HG03095 (cell line): ENCODE data around the gene FOXG1.

Experiments used
- ATAC-seq: cut with Tn5 transposase; IDR thresholded peaks from one replicate; pipeline ENCODE4 v1.9.1; 2021; ENCODE audit warnings: moderate library complexity; ENCODE audit not compliant: unreplicated experiment

The FOXG1 gene

DNA sequence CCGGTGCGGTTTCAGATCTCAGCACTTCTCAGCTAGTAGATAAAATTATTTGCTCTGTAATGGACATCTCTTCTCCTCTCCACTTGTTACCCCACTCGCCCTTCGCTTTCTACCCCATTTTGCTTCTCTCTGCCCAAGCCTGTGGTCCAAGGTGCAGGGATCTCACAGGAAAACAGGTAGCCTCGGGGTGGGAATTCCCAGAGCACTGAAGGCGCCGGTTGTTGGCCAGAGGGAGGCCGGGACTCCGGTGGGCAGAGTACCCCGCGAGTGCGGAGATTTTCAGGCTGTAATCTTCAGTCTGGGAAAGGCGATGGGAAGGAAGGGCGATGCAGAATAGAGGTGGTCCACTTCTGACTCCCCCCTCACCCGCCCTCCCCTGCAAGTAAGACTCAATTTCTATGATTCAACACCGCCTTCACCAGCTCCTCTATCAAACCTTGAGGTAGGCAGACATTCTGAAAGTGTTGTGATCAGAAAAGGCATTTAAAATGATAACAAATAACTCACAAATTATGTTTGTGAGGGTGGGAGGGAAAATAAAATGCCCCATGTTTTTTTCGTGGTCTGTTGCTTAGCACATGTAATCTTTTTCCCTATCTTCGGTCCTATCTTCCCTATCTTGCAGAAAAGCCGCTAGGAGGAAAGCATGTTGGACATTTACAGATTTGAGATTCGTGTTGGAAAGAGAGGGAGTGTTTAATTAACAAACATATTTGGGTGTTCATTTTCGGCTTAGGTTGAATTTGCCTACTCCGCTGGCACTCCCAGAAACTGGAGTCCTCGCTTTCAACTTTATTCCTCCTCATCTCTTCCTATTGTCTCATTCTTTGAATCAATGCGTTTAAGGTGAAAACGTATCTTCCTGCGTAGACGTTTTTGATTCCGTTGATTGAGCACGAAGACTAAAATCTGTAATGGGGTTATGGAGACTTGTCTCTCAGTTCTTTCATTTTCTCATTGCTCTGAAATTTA lies 8.5 kb downstream of the FOXG1 start:
- no peak for ATAC-seq

DNA sequence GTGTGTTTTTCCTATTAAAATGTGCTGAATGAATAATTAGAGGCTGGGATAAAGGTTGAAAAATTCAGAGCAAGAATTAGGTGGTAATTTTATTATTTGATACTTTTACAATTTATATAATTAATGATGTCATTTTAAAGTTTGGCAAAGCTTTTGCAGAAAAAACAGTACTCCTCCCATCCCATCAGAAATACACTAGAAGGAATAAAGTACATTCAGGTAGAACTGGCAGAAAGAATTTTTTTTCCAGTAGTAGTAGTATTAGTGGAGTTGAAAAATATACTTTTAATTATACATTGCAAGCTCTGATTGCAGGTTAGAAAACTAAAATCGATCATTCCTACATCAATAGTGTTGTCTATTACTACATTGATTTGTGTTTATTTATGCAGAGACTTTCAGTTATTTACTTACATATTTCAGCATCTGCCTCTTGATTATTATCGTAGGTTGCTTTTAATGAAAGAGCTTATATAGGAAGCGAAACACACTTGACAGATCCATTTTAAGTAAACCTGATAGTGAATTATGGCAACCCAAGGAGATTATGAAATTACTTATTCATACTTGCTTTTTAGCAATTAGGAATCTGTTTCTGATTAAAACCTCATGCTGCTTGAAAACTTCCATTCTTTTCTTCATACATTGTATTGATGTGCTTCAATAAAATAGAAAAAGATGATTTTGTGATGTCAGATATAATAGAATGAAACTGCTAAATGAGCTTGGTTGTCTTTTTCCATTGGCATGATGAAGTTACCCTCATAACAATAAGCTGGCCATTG lies 10.1 kb downstream of the FOXG1 start:
- no peak for ATAC-seq

DNA sequence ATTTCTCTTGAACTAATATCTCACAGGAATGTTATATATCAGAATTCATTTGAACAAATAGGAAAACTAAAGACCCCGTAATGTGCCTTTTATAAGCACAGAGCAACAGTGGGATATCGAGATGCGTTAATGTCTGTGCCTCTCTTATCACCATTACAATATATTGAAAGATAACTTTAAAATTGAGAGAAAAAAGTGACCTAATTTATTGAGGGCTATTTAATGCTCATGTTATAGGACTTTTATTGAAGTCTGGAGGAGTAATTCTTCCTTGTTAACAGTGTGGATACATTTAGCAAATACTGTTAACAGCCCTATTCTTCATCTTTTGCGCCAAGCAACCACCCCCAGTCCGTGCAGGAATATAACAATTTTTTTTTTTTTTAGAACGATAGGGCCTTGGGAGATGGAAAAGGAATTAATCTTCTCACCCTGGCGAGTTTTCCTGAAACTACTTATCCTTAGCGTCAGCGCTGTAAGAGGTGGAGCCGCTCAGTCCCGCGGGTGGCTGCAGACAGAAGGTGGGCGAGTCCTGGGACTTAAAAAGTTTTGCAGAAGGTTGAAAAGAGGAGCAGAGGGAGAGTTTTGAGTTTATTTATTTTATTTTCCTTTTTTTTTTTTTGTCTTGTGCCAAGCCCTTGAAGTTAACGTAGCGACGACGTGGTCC lies 11.0 kb downstream of the FOXG1 start:
- no peak for ATAC-seq

DNA sequence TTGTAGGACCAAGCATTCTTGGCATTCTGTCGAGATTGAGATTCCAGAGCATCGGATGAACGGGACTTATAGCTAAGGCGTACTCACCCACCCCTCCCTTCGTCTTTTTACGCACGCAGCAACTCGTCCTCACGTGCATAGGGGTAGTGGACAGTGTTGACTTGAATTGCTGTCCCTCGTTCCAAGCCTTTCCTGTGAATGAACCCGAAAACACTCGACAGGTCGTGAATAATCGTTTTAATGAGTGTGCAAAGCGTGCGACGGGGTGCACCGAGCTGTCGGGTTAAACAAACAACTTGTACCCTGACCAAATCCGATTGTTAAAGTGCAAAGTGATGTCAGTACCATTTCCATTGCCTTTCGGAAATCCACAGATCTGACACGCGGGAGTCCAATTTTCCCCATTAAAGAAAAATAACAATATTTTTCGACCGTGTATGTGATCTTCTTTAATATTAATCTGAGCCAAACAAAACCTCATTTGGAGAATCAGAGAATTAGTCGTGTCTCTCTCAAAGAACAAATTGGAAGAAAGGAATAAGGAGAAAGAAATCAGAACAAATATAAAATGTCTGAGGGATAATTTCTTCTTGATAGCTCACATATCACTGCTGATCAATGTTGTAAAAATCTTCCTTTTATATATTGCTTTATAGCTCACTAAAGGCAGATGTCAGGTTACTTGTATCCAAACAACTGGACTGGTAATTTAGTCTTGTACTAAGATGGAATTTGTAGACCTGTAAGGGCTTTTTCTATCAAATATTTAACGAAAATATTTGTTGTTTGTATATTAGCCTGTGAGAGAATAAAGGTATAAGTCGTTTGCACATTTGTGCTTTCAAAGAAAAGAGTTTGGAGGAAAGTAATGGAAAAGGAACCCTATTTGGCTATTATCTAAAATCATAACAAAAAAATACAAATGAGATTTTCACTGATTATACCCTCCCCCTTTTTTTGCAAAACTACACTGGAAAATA lies 11.8 kb downstream of the FOXG1 start:
- no peak for ATAC-seq

DNA sequence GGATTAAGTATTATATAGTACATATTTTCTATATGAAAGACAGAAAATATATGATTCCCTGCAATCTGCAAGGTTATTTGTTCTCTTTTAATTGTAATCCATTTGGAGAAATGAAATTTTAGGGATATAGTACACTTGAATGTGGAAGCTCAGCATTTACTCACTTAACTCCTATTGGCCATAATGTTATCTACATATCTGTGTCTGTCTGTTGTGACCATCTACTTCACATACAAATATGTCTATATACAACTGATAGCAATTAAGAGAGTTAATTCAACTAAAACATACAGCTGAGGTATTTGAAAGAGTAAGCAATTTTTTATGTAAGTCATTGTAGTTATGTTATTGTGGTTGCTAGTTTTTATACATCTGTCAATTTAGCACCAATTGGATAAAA lies 12.9 kb downstream of the FOXG1 start:
- no peak for ATAC-seq

DNA sequence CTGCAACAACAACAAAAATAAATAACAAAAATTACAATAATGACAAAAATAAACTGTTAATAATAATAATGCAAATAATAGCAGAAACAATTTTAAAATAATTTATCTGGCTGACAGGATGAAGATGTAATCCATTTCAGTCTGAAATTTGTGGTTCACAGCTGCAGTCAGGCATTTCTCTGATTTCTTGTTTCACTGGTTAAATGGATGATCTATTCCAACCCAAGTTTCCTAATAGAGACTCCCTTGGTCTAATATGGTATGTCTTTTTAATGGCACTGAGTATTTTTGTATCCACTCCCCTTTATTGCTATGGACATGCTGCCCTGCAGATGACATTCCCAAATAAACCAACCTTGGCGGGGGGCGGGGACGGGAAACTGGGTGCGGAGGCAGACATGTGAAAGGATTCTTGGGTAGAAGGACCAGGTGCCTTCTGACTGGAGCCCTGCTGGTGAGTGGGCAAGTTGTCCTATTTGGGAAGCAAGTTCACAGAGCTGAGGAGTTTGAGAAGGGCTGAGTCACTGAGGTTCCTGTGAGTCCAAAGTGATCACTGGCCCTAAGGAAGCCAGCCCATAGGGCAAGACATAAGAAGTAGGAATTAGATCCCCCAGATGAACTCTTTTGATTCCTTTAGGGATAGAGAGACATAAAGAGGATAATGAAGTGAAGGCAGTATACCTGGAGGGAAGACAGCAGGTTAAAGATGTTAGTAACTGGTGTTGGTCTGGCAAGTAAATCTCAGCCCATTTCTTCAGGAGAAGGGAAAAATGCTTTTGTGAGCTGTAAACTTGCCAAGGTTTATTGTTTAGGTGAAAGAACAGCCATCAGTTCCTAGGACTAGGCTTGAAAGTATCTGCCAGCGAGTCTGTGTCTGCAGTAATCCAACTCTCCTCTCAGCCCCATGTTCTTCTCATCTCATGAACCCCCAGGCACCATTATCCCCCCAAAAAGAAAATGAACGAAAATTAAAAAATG lies 14.5 kb downstream of the FOXG1 start:
- ATAC-seq, result no peak

DNA sequence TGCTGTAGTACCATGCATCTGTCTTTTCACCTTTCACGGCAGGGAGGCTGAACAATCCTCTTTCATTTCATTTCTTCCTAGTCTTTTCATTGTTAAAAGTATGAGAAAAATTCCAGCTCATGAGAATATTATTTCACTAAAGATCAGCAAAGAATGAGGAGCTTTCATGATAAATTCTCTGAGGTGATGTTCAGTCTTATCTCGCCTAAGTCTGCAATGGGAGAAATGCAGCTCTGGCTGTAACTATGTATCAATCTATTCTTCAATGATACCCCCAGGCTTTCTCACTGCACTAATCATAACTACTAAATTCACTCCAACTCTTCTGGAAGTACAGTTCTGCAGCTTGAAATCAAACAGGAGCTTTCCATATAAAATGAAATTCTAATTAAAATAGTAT lies 15.7 kb downstream of the FOXG1 start:
- no peak for ATAC-seq

DNA sequence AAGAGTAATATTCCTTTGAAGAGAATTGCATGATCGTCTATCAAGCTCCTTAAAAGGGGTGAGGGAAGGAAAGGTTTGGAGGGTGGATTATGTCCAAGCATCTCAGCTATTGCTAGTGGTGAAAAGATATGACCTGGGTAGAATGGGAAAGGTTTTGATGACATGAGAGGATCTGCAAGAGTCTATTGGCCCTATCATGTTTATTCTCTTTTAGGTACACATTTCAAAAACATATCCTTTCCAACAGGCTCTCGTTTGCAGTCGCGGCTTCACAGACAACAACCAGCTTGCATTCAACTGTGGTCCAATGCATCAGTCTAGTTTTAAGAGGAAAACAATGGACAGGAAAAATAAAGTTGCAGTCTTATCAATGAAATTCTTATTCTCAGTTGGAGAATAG lies 17.1 kb downstream of the FOXG1 start:
- ATAC-seq, result no peak

DNA sequence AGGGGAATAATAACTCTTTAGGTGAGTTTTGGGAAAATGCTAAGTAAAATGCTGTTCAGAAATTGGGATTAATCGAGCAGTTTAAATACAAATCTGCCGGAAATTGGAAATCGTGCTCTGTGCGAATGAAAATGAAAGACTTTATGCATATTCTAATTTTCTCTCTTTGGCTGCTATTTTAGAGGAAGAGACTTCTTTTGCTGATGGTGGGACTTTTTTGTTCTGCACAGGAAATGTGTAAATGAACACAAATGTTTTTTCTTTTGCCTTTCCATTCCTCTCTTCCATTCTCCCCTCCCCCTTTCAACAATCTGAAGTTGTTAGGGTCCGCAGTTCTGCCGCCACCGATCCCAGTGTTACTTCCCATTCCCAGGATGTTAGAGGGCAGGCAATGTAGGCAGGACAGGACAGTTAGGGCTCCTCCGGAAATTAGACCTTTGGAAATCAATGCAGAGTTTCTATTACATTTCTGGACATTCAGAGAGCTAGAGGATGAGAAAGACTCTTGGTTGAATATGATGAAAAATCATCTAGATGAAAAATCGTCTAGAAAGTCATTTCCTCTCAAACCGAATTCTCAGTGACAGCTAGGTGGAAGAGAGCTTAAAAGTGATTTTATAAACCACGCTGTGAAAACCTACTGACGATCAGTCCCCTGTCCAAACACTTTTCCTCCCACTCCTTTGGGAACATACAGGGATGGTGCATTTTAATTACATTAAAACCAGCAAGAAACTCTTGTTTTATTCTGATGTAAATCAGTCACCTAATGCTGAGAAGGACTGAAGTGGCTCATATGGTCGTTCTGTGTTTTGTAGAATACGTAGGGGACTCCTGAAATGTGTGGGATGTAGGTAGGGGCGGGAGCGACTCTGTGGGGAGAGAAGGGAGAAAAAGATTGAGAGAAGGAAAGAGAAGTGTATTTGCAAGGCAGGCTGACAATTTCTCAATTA lies 17.8 kb downstream of the FOXG1 start:
- no peak for ATAC-seq

DNA sequence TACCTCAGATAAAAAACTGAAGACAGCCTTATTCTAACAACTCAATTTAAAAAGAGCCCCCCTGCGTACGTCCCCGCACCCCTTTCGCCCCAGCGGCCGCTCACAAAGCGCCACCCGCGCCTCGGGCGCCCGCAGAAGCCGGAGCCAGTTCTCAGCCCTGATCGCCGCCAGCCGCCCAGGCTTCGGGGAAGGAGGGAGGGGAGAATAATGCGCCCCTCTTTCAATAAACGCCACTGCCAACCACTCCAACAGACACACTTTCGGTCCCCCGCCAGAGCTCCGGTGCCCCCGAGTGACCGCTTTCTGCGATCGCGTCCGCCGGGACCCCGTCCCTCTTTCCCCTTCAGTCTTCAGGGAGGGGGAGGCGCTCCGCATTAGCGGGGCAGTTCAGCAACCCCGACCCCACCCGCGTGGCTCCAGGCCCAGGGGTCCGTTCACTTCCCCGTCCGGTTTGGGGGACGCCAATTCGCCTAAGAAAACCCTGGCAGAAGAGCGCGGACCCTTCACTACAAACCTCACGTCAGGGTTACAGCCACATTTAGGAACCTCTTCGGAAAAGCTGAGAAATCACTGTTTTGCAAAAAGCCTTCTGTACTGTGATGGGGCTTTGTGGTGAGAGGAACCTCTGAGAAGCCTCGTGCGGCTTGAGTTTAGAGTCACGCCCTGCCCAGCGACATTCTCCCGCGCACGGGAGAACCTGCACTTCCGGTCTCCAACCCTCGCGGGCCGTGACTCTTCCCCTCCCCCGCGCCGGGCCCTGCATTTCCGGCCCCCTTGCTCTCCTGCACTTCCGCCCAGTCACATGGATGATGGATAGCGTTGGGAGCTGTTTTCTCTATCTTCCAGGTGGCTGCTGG lies 18.7 kb downstream of the FOXG1 start:
- no peak for ATAC-seq

DNA sequence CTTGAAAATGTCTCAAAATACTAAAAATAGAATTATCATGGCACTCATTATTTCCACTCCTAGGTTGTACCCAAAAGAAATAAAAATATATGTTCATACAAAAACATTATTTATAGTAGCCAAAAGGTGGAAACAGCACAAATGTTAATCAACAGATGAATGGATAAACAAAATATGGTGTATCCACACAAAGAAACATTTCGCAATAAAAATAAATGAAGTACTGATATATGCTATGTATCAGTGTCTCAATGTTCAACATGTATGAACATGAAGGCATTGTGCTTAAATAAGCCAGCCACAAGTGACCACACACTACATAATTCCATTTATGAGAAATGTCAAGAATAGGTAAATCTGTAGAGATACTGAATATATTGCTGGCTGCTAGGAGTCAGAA lies 40.9 kb downstream of the FOXG1 start:
- ATAC-seq, result no peak

DNA sequence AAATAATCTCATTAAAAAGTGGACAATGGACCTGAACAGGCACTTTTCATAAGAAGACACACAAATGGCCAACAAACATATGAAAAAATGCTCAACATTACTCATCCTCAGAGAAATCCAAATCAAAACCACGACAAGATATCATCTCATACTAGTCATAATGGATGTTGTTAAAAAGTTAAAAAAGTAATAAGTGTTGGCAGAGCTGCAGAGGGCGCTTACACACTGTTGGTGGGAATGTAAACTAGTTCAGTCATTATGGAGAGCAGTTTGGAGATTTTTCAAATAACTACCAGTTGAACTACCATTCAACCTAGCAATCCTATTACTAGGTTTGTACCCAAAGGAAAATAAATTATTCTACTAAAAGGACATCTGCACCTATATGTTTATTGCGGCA lies 47.2 kb downstream of the FOXG1 start:
- no peak for ATAC-seq
